GM12875 (cell line): ENCODE data around the gene APOBR.
"Not testable (repeated sequence)": the region's sequence is repeated elsewhere in the genome, so short reads cannot be mapped to it uniquely, and the experiment has no call there.

ENCODE experiments used
- H3K4me3 ChIP-seq: one replicate; pipeline ENCODE4 v1.5.1; 2011; ENCODE audit warnings: low read depth, low read length, control low read depth
- CTCF ChIP-seq: IDR thresholded peaks from 2 replicates; pipeline ENCODE4 v1.5.1; 2011; ENCODE audit warnings: low read depth, mild to moderate bottlenecking, control low read depth, inconsistent platforms, low read length, moderate library complexity, borderline replicate concordance; ENCODE audit not compliant: insufficient read depth

Gene APOBR

DNA sequence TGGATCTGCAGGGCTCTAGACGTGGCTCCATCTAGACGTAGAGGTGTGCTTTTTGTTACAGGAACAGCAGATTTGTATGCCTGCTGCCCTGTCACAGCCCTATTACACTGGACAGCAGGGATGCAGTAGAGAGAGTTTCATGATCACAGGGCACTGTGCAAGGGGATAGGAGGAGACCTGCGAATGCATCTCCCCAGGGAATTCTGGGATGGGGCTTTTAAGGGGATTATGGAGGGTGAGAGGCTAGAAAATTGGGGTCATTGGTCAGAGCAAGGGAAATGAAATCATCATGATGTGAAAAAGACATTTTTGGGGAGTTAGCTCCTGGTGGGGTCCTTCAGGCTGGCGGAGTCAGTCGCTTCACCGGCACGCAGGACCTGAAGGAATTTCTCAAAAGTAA lies 48.2 kb downstream of the APOBR start:
- no peak overlapping the region for H3K4me3 ChIP-seq
- no peak for TF ChIP-seq CTCF

- no peak overlapping the region for H3K4me3 ChIP-seq
- no peak for TF ChIP-seq CTCF
Measured at GRCh38 chr16:28543072-28543471, 48.6 kb downstream of the APOBR start.

- no peak overlapping the region for H3K4me3 ChIP-seq
- TF ChIP-seq CTCF = no peak
Measured at GRCh38 chr16:28544998-28545397, 50.6 kb downstream of the APOBR start.

DNA sequence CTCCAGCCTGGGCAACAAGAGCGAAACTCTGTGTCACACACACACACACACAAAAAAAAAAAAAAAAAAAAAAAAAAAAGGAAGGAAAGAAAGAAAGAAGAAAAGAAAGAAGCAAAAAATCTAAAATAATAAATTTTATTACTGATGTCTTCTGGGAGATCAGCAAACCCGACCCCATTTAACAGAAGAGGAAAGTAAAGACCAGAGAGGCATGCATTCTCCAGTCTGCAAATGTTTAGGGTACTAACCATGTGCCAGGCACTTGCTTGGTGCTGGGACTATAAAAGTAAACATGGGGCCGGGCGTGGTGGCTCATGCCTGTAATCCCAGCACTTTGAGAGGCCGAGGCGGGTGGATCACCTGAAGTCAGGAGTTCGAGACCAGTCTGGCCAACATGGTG lies 51.5 kb downstream of the APOBR start:
- H3K4me3 ChIP-seq = not testable (repeated sequence)

DNA sequence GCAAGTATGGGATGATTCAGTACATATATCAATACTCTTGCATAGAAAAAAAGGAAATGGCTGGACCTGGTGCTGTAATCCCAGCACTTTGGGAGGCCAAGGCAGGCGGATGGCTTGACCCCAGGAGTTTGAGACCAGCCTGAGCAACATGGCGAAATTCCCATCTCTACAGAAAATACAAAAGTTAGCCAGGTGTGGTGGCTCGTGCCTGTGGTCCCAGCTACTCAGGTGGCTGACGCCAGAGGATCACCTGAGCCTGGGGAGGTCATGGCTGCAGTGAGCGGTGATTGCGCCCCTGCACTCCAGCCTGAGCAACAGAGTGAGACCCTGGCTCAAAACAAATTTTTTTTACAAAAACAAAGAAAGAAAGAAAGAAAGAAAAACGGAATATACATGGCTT lies 52.2 kb downstream of the APOBR start:
- no peak for TF ChIP-seq CTCF

DNA sequence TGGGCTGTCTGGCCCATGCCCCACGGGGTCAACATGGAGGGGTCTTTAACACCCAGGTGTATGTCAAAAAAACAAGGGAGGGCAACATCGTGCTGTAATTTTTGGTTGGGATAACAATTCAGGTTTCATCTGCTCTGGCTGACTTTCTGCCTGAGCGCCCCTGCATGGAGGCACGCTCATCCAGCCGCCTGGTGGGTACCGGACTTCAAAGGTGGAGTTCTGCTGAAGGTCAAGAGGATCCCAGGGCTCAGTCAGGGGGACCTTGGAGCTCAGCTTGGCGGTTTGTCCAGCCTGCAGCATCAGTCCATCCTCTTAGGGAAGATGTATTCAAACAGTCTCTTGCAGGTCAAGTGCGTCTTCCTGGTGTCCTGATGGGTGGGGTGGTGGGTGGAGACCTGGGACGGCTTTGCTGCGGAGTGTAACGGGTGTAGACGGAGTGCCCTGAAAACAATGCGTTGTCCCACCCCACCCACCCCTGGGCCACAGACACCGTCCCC lies 53.9 kb downstream of the APOBR start:
- TF ChIP-seq CTCF = no peak
- H3K4me3 ChIP-seq = no peak overlapping the region

More for the DNA sequence above, 52.2 kb downstream of the APOBR start:
- no peak overlapping the region for H3K4me3 ChIP-seq
